HG03175 (cell line): ENCODE results near the gene GOLGA8N.
A peak's percentile ranks its signal among the peaks of the same experiment; 100 is the strongest.

Experiments used
- ATAC-seq: cut with Tn5 transposase; IDR thresholded peaks from one replicate; pipeline ENCODE4 v1.9.1; 2021; ENCODE audit warnings: mild to moderate bottlenecking, moderate library complexity; ENCODE audit not compliant: unreplicated experiment

Gene GOLGA8N

DNA sequence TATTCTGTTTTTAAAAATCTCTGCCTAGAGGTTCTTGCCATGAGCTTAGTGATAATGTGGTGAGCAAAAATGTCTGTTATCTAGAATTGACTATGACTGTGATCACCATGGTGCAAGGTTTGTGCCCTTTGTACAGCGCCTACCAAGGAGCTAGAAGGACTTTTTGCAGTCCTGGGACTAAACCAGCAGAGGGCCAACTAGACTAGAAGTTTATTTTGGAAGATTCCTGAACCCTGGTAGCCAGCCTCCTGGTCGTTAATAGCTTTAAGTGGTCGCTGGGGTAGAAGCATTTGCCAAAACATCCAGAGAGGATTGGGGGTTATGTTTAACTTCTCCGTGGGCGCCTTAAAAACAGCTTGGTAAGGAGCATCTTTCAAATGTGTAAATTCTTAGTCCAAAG is 56.1 kb downstream of the GOLGA8N start:
- ATAC-seq, result no peak

DNA sequence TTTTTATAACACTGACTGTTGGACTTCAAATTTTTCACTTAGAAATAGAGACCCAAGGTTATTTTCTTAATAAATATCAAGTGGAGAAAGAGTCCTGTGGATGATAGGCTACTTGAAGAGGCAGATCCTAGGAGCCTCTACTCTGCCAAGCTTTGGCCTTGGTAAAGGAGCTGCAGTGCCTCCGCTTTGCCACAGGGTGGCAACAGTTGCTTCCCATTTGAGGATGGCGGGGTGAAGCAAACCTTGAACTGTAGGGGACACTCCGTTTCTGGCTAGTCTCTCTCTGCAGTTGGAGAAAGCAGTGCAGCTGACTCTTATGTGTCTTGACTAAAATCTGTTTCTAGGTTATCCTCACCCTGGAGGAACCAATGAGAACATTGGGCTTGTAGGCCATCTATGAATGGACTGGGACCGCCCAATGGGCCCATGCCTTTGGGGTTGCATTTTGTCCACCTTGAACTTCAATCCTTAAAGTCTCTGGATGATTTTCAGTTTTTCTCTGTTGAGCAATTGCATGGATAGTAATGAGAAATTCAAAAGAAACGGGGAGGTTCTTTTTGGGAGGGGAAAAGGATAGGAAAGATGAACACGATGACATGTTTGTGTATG is 58.1 kb downstream of the GOLGA8N start:
- peak; percentile 81 for ATAC-seq

DNA sequence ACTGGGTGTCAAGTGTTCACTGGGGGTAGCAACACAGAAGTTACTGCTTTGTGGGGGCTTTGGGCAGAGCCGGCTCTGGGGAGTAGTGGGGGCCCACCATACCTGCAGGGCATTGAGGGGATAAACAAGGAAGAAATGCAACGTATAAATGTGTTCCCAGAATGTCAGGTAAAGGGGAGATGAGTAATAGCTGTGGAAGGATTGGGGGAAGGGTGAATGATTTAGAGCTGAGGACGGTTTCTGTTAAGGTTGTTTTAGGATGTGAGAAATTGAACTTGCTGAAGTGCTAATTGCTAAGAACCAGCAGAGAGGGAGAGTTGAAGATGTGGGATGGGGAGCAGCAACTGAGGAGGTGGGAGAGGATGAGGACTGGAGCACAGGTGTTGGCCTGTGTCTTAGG is 58.9 kb downstream of the GOLGA8N start:
- ATAC-seq, result no peak

DNA sequence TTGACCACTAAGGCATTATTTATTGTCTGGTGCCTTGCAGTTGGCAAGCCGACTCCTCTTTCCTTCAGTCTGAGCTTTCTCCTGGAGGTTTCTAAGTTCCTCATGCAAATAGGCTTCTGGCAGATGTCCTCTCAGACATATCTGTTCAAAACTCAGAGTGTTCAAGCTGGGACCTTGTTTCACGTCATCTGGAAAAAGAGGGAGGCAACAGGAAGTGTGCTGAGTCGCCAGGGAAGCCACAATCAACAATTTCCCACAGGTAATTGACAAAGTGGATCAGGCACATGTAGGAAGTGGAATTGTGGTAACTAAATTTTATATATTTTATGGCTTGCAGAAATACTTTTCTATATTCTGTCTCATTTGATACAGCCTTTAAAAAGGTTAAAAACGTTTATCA is 62.8 kb downstream of the GOLGA8N start:
- ATAC-seq, result no peak

DNA sequence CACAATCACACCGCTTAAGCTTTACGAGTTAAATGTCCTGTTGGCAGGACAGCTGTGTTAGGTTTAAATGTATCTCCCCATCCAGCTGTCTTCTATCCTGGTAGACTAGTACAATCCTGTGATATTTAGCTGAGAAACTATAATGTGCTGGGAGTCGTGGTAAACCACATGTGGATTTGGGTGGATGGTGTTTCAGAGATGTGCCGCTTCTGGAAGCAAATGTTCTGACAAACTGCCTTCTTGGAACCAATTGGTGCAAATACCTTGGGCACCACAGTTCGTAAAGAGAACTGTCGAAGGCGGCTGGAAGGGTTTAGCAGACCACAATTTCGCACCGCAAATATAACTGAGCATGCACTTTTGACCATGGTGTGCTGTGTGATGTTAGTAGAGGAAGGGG is 63.2 kb downstream of the GOLGA8N start:
- no peak for ATAC-seq
